Measurements from ENCODE around the gene KCNH8. TPM values are rescaled to one million over a fixed set of nuclear protein-coding genes. Genes with fewer than 3 reads are reported as not detected.

Gene KCNH8
- total RNA-seq, 1 donor: not detected

DNA sequence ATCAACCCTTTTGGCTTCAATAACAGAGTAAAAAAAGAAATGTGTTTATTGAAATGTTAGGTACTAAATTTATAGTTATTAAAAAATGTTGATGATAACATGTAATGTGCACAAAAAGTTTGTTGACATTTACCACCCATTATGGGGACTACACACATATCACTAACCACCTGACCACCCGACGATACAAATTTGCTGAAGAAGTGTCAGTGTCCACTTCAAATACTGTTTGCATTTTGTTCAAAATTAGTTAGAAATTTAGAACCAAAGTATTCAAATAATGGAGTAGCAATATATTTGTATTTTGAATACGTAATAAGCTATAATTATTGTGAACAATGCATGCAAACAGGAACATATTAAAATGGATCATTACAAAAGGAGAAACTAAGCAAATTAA, 54.4 kb downstream of the KCNH8 start:
- H3K4me3 ChIP-seq (ENCODE audit: low read depth, low read length): no peak overlapping the region
- no peak for DNase-seq (ENCODE audit: low read depth)
- TF ChIP-seq, protein P1, sequence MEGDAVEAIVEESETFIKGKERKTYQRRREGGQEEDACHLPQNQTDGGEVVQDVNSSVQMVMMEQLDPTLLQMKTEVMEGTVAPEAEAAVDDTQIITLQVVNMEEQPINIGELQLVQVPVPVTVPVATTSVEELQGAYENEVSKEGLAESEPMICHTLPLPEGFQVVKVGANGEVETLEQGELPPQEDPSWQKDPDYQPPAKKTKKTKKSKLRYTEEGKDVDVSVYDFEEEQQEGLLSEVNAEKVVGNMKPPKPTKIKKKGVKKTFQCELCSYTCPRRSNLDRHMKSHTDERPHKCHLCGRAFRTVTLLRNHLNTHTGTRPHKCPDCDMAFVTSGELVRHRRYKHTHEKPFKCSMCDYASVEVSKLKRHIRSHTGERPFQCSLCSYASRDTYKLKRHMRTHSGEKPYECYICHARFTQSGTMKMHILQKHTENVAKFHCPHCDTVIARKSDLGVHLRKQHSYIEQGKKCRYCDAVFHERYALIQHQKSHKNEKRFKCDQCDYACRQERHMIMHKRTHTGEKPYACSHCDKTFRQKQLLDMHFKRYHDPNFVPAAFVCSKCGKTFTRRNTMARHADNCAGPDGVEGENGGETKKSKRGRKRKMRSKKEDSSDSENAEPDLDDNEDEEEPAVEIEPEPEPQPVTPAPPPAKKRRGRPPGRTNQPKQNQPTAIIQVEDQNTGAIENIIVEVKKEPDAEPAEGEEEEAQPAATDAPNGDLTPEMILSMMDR (IDR thresholded peaks at IDR 0.05; ENCODE audit: insufficient read depth, low read length): no peak

DNA sequence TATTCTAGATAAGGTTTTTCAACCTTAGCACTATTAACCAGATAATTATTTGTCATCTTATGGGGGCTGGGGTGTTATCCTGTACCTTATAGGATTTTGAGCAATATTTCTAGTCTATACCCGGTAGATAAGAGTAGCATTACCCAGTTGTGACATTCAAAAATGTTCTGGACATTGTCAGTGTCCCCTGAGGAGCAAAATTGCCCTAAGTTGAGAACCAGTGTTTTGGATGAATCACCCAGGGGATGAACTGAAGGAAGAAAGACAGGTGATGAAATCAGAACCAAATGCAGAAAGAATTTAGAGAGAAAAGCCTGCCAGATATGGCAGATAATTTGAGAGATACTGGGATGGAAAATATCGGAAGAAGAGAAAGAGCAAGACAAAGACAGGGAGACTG, 58.2 kb downstream of the KCNH8 start:
- no peak overlapping the region for H3K4me3 ChIP-seq (ENCODE audit: low read depth, low read length)
- DNase-seq (ENCODE audit: low read depth): no peak
- TF ChIP-seq, protein P1 (IDR thresholded peaks at IDR 0.05; ENCODE audit: insufficient read depth, low read length): no peak

DNA sequence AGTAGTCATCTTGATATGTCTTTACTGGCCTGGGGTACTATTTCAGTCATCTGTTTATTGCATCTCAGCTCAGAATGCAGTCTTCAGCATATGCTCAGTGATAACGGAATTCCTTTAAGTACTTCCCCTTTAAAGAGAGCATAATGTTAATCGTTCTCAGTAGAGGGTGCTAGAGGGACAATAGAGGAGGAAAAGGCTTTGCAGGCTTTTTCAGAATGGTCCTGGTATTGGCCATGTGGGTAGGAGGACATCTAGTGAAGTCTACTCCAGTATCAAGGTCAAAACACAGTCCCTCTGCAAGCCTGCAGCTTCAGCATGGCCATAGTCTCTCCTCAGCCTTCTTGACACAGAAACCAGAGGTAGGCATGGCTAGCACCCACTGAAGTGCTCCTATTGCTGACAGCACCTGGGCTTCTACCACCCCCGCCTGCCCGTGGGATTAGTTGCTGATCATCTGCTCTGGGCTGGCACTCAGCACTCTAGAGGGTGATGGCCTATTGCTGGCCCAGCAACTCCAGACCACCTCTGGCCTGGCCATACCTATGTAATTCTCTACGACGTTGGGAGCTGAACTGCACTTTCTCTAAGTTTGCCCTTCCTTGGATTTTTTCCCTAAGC, 65.4 kb downstream of the KCNH8 start:
- no peak for DNase-seq (ENCODE audit: low read depth)
- H3K4me3 ChIP-seq (ENCODE audit: low read depth, low read length): no peak overlapping the region
- TF ChIP-seq, protein P1 (IDR thresholded peaks at IDR 0.05; ENCODE audit: insufficient read depth, low read length): no peak

DNA sequence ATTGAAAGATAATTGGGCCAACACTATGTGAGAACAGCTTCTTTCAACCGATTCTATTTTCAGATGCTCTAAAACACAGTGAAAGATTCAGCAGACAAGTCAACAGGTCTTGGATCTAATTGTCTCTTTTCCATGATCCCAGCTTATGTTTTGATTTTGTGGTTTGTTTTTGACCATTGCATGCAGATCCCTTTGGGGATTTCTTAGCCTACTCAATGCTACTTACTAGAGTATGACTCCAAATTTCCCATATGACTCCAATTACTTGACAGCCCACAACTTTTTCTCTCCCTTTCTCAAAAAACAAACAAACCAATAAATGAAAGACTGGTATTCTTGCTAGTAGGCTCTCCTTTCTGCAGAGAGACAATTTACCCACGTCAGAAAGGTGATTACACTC, 67.1 kb downstream of the KCNH8 start:
- no peak overlapping the region for H3K4me3 ChIP-seq (ENCODE audit: low read depth, low read length)
- no peak for DNase-seq (ENCODE audit: low read depth)
- TF ChIP-seq, protein P1 (IDR thresholded peaks at IDR 0.05; ENCODE audit: insufficient read depth, low read length): no peak

DNA sequence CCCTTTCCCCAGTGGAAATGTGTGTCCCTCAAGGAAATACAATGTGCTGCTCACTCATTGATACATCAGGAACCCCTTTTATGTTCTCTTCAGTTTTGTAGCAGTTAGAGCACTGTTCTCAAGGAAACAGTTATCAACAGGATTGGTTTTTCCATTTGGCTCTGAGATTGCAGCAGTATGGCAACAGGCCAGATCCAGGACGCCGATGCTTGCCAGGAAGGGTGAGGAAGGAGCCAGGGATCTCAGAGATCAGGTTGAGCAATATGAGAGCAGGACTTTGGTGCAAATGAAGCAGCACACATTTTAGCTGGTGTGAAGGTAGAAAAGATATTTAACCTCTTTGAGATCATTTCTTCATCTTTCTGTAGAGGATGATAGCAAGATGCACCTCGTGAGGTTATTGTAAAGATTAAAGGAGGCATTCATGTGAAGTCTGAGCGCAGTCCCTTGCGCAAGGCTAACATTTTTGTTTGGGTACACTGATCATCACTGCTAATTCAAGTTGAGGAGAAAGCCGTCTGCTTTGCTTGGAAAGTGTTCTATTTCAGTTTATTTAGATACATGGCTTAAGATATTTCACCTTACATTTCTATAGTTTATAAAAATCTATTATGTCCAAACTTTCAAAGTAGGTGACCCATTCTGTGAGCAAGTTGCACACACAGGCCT, 68.5 kb downstream of the KCNH8 start:
- no peak for DNase-seq (ENCODE audit: low read depth)
- TF ChIP-seq, protein P1 (IDR thresholded peaks at IDR 0.05; ENCODE audit: insufficient read depth, low read length): no peak
- H3K4me3 ChIP-seq (ENCODE audit: low read depth, low read length): no peak overlapping the region

DNA sequence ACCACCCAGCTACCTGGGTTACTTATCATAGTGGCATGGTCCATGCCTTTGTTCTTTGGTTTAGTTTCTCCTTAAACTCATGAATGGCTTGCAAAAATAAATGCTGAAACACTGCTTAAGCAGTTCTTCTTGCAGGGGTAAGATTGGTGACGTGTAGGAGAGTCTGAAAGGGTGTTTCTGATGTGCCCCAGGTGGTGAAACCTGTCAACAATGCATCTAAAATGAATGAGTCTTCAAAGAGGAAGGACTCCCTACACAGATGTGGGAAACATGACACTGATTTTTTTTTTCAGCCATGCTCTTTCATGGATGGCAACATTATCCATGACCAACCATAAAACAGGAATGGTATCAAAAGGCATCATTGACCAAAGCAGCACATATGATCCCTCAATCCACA, 72.0 kb downstream of the KCNH8 start:
- TF ChIP-seq, protein P1 (IDR thresholded peaks at IDR 0.05; ENCODE audit: insufficient read depth, low read length): no peak
- H3K4me3 ChIP-seq (ENCODE audit: low read depth, low read length): no peak overlapping the region
- no peak for DNase-seq (ENCODE audit: low read depth)
